ENCODE data around the gene FKBP7. TPM values are rescaled to one million over a fixed set of nuclear protein-coding genes. Genes with fewer than 3 reads are reported as not detected.

The FKBP7 gene
- total and polyA plus RNA-seq, 7 donors = 2.1 to 5.6 (median 3.1) TPM

DNA sequence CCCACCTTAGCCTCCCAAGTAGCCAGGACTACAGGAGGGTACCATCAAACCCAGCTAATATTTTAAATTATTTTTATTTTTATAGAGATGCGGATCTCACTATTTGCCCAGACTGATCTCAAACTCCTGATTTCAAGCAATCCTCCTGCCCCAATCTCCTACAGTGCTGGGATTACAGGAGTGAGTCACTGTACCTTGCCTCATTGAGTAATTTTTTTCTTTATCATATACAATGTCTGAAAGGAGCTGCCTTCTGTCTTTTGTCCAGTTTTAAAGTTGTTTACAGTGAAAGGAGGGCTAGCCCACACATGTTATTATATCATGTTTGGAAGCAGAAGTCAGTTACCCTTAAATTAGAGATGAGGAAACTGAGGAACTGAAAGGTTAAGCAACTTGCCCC is 60.0 kb downstream of the FKBP7 start:
- intact Hi-C loops (cut with DNase I) = loop anchor here in 1 of 2 donors (10.0 kb wide), 1 partner anchor 304 kb away; the partner anchor contains the start of gene RBM45
- Histone ChIP-seq H3K36me3 (ENCODE audit: insufficient read depth in 1 of 2, low read depth in 1 of 2) (no peaks in the 10 kb centered on the region), H3K4me3 (no peak overlapping the region), H3K27ac (no peak overlapping the region), H3K9me3 (no peaks in the 10 kb centered on the region), H3K4me1 (peaks cover 8% of the 10 kb centered on the region), H3K27me3 (ENCODE audit: insufficient read depth in 3 of 3, low read length in 2 of 3) (no peaks in the 10 kb centered on the region)
- WGBS, 3 donors = 100% methylated on average over 1 of the region's 1 CpG
- ATAC-seq (no peak), DNase-seq (no peak)
- TF ChIP-seq CTCF (IDR thresholded peaks at IDR 0.05) = no peak

GRCh38 chr2:178417916-178418315 is 60.5 kb downstream of the FKBP7 start:
- Histone ChIP-seq H3K4me1 (peaks cover 8% of the 10 kb centered on the region), H3K9me3 (no peaks in the 10 kb centered on the region), H3K4me3 (no peak overlapping the region), H3K36me3 (ENCODE audit: insufficient read depth in 1 of 2, low read depth in 1 of 2) (no peaks in the 10 kb centered on the region), H3K27me3 (ENCODE audit: insufficient read depth in 3 of 3, low read length in 2 of 3) (no peaks in the 10 kb centered on the region), H3K27ac (no peak overlapping the region)
- ATAC-seq = no peak
- no peak for TF ChIP-seq CTCF (IDR thresholded peaks at IDR 0.05)
- WGBS, 3 donors = 91 to 95% (median 94%) methylated on average over 3 of the region's 3 CpGs
- intact Hi-C loops (cut with DNase I) = loop anchor here (2.0 to 10.0 kb wide), 2 partner anchors 303 to 305 kb away; partner anchors contain the start of gene RBM45 (in 2 of the 2)
- no peak for DNase-seq

DNA sequence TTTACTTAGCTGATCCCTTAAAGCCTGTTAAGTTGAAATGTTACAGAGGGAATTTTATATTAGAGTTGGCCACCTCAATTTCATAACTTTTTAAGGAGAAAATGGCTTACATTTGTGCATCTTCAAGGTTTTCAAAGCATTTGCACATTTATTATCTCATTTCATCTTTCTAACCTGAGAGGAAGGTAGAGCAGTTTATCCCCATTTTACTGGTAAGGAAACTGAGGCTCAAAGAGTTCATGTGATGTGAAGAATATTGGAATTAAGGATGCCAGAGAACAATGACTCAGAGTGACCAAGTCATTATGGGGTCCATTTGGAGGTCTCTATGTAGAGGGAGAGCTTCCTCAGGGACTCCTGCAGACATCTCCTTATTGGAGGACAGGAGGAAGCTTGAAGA is 62.4 kb downstream of the FKBP7 start:
- H3K27me3 ChIP-seq (ENCODE audit: insufficient read depth in 3 of 3, low read length in 2 of 3) = no peaks in the 10 kb centered on the region
- ATAC-seq = no peak
- H3K36me3 ChIP-seq (ENCODE audit: insufficient read depth in 1 of 2, low read depth in 1 of 2) = no peaks in the 10 kb centered on the region
- H3K9me3 ChIP-seq = no peaks in the 10 kb centered on the region
- no peak overlapping the region for H3K27ac ChIP-seq
- TF ChIP-seq CTCF (IDR thresholded peaks at IDR 0.05) = no peak
- peaks cover 8% of the 10 kb centered on the region for H3K4me1 ChIP-seq
- no peak for DNase-seq
- H3K4me3 ChIP-seq = no peak overlapping the region
- intact Hi-C loops (cut with DNase I) = loop anchor here (2.0 to 10.0 kb wide), 2 partner anchors 301 to 303 kb away; partner anchors contain the start of gene RBM45 (in 2 of the 2)

DNA sequence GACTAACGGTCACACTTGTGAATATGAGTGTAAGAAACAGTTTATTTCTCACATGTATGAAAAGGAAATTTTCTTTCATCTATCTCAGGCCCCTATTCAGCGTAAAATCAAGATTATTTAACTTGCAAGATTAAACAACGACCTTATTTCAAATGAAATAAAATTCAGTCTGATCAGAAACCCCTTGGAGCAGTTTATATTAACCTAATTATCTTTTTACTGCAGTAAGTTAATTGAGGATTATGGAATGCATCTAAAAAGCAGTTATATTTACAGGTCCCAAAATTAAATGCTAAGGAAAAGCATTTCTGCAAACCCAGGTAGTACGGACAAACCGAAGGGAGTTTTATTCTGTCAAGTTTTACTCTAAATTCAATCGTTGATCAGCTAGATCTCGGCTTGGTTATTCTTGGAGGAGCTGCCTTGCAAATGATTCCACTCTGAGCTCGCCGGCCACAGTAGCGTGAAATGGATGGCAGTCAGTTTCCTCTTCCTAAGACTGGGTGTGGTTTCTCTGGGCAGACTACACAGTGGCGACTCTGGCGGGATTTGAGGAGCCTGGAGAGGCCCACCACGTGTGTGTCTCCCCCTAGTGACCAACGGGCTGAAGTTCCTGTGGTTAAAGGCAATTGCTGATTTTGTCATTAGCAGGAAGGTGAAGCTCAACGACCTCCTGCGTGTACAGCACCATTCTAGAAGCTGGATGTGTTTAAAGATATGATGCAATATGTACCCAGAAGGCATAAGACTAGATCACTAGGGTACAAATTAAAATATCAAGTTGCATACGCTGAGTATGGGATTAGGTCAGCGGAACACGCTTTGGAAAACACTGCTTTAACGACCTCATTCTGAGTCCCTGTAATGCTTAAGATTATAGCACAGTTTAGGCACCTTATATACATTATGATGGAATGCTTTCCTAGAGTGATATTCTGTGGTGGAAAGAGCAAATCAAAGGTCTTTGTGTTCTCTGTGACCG is 63.8 kb downstream of the FKBP7 start:
- 8 to 12% (median 10%) methylated on average over 21 of the region's 21 CpGs for WGBS, 3 donors
- Histone ChIP-seq H3K4me1 (peaks cover 8% of the 10 kb centered on the region), H3K27ac (peak overlapping the region; percentile 84), H3K36me3 (ENCODE audit: insufficient read depth in 1 of 2, low read depth in 1 of 2) (no peaks in the 10 kb centered on the region), H3K9me3 (no peaks in the 10 kb centered on the region), H3K27me3 (ENCODE audit: insufficient read depth in 3 of 3, low read length in 2 of 3) (no peaks in the 10 kb centered on the region), H3K4me3 (peak overlapping the region; percentile 73)
- intact Hi-C loops (cut with DNase I) = loop anchor here in 1 of 2 donors (10.0 kb wide), 1 partner anchor 300 kb away; the partner anchor contains the start of gene RBM45
- TF ChIP-seq CTCF (IDR thresholded peaks at IDR 0.05) = peak; percentile 79
- ATAC-seq = peak; percentile 92 to 96 (median 94)
- peak; percentile 87 to 95 for DNase-seq

Other genes starting within 250 kb of the FKBP7 start
- gene PRKRA, start 27.4 kb downstream of the FKBP7 start, total RNA-seq = 10 to 100 TPM; 53.1 to 96.2 (median 84.8) TPM
- 100 to 1,000 TPM in 1 of 3 donors, 10 to 100 TPM in 2; 73.0 to 106 (median 84.1) TPM for gene PRKRA, start 27.4 kb downstream of the FKBP7 start, polyA plus RNA-seq
- 1 to 10 TPM; 1.2 to 1.8 (median 1.4) TPM for gene PJVK, start 27.2 kb downstream of the FKBP7 start, total RNA-seq
- 1 to 10 TPM in 1 of 3 donors, under 1 TPM in 2; 0.34 to 1.5 (median 0.72) TPM for gene PJVK, start 27.2 kb downstream of the FKBP7 start, polyA plus RNA-seq
- 10 to 100 TPM; 13.5 to 22.5 (median 17.6) TPM for gene PLEKHA3, start 1.9 kb upstream of the FKBP7 start, total RNA-seq
- 1 to 10 TPM; 4.0 to 8.1 (median 4.2) TPM for gene PLEKHA3, start 1.9 kb upstream of the FKBP7 start, polyA plus RNA-seq